ENCODE measurements around the gene THPO.

Gene THPO

DNA sequence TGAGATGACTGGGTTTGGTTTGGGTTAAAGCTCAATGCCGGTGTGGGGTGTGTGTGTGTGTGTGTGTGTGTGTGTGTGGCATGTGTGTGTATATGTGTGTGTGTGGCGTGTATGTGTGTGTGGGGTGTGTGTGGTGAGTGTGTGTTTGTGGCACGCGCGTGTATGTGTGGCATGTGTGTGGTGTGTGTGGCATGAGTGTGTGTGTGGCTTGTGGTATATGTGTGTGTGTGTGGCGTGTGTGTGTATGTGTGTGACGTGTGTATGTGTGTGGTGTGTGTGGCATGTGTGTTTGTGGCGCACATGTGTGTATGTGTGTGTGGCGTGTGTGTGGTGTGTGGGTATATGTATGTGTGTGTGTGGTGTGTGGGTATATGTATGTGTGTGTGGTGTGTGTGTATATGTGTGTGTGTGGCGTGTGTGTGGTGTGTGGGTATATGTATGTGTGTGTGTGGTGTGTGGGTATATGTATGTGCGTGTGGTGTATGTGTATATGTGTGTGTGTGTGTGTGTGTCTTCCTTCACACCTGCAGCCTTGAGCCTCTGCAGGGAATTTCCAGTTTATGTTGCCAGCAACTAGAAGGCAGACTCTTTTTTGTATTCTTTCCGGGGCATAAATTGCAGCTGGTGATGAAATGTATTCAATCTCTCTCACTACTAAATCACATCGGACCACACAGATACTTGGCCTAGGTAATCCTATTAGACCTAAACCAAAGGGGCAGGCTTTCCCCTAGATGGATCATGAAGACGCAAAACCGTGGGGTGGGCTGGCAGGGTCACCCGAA lies 36.6 kb upstream of the THPO start:
- TF ChIP-seq, protein P1, sequence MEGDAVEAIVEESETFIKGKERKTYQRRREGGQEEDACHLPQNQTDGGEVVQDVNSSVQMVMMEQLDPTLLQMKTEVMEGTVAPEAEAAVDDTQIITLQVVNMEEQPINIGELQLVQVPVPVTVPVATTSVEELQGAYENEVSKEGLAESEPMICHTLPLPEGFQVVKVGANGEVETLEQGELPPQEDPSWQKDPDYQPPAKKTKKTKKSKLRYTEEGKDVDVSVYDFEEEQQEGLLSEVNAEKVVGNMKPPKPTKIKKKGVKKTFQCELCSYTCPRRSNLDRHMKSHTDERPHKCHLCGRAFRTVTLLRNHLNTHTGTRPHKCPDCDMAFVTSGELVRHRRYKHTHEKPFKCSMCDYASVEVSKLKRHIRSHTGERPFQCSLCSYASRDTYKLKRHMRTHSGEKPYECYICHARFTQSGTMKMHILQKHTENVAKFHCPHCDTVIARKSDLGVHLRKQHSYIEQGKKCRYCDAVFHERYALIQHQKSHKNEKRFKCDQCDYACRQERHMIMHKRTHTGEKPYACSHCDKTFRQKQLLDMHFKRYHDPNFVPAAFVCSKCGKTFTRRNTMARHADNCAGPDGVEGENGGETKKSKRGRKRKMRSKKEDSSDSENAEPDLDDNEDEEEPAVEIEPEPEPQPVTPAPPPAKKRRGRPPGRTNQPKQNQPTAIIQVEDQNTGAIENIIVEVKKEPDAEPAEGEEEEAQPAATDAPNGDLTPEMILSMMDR (IDR thresholded peaks at IDR 0.05; ENCODE audit: control extremely low read depth, extremely low read depth, low read depth, missing control alignments), result no peak
- POLR2A ChIA-PET, result no interaction called here
- no peak for DNase-seq (ENCODE audit: extremely low spot score)
- CTCF ChIA-PET, result interaction anchor here (0.8 to 1.0 kb wide), 2 partner anchors 13 to 46 kb away, joined by 3 read pairs; no protein-coding TSS in a partner anchor

DNA sequence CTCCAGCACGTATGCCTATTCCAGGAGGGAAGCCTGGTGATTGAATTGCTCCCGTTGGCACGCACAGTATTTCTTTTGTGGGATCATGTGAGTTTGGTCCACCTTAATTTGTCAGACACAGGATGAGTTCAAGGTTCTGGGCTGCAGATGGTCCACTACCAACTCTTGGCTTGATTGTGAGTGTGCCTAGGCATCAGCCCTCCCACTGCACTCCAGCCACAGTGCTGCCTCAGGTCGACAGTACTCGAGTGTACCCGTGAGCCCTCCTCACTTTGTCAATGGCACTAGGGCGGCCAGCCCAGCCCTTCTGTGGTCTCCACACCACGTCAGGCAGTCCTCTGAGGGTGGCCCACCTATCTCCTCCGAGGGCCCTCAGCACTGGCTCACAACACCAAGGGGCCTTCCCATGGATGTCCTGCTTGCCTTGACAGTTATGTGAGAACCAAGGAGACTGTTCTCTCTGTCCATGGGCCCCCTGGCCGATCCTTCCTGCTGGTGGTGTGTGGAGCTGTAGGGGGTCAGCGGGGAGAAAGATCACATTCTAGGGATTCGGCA lies 32.0 kb upstream of the THPO start:
- DNase-seq (ENCODE audit: extremely low spot score), result no peak
- CTCF ChIA-PET, result no interaction called here
- TF ChIP-seq, protein P1 (IDR thresholded peaks at IDR 0.05; ENCODE audit: control extremely low read depth, extremely low read depth, low read depth, missing control alignments), result no peak
- POLR2A ChIA-PET, result no interaction called here

DNA sequence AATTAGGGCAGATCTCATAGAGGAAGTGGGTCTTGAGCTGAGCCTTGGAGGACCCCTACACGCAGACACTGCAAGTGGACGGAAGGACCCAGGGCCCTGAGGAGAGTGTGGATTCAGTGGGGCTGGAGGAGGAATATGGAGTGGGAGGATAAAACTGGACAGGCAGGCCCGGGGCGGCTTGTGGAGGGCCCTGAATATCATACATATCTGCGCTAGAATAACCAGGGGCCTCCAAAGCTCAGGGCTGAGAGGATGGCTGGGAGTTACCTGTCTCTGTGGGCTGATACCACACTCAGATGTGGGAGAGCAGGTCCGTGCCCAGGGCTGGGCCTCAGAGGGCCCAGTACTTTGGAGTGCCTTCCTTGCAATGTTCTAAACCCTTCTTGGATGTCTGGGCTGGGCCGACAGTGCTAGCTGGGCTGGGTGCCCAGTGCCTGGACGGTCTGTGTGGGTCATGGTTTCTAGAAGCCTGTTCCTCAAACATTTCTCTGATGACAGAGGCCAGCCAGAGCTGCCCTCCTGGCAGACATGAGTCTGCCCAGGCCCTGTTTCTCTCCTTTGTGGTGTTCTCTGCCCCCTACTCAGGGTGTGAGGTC lies 31.4 kb upstream of the THPO start:
- TF ChIP-seq, protein P1 (IDR thresholded peaks at IDR 0.05; ENCODE audit: control extremely low read depth, extremely low read depth, low read depth, missing control alignments), result no peak
- CTCF ChIA-PET, result no interaction called here
- no peak for DNase-seq (ENCODE audit: extremely low spot score)
- POLR2A ChIA-PET, result no interaction called here

DNA sequence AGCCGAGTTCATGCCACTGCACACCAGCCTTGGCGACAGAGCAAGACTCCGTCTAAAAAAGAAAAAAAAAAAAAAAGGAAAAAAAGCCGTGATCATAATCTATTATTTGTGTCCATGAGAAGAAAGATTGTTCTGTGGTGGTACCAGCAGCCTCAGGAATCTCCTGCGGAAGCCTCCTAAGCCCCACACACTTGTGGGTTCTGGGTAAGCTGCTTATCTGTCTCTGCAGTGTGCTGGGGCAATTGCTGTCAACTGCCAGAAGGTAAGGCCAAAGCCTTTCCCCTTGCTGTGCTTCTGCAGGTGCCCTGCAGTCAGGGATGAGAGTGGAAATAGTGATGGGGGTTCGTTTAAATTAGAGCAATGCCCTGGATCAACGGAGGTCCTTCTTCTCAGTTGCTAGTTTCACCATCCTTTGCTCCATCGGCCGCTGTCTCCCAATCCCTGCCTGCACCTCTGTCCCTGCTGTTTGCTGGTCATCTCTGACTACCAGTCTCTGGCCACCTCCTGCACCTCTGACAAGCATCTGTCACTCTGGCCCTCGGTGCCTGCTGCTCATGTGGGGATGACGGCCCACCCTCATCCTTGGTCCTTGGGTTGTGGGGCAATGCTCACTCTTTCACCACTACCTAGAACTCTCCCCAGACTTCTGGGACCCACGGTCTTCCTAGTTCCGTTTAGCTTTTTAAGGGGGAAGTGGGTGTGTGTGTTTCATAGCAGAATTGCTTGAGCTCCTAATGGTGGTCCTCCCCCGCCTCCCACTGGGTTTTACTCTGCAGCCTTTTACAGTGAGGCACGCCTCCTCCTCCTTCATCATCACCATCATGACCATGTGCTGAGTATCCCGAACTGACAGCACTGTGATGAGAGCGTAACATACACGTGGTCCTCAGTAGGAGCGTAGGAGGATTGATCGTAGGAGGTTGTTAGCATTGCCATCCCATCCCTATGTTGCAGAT lies 27.3 kb upstream of the THPO start:
- POLR2A ChIA-PET, result no interaction called here
- TF ChIP-seq, protein P1 (IDR thresholded peaks at IDR 0.05; ENCODE audit: control extremely low read depth, extremely low read depth, low read depth, missing control alignments), result no peak
- CTCF ChIA-PET, result no interaction called here
- no peak for DNase-seq (ENCODE audit: extremely low spot score)

DNA sequence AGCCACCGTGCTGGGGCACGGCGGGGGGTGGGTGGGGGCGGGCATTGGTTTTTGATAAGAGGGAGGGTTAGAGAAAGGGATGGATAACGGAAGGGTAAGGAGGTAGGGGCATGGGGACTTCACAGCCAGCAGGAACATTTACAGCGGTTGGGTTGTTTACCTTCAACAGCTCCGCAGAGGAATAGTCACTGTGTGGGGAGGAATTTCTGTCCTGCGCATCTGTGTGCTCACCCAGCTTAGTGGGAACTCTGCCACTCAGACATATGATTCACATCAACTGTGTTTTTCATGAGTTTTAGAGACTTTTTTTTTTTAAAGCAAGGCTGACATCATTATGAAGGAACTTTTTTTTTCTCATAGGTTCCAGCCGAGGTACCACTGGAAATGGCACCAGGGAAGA lies 21.4 kb upstream of the THPO start:
- ChIA-PET CTCF (no interaction called here), POLR2A (no interaction called here)
- TF ChIP-seq, protein P1 (IDR thresholded peaks at IDR 0.05; ENCODE audit: control extremely low read depth, extremely low read depth, low read depth, missing control alignments), result no peak
- DNase-seq (ENCODE audit: extremely low spot score), result no peak

DNA sequence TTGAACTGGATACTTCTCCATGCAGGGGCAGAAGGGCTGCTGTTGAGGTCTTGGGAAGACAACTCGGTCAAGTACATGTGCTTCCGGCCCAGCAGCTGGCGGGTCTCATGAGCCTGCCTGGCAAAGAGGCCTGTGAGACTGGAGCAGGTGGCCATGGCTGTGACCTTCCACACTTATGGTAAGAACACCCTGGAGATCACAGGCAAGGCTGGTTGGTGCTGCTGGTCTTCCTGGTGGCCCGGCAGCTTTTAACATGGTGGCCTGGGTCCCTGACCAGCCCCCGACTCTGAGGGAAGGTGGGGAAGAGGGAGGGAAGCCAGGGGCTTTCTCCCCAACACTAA lies 17.3 kb upstream of the THPO start:
- DNase-seq (ENCODE audit: extremely low spot score), result no peak
- POLR2A ChIA-PET, result no interaction called here
- TF ChIP-seq, protein P1 (IDR thresholded peaks at IDR 0.05; ENCODE audit: control extremely low read depth, extremely low read depth, low read depth, missing control alignments), result no peak
- CTCF ChIA-PET, result no interaction called here

Data from GM10248 (cell line).